WERI-Rb-1 (cell line): Measurements from ENCODE around the gene NAT9.

ENCODE experiments used
- DNase-seq: peaks from one replicate; pipeline ENCODE4 v3.0.0-alpha.2; 2020
- H3K27ac ChIP-seq: fragments of 250-450 bp; sonication (Bioruptor Pico); 2 replicates; pipeline ENCODE4 v1.5.1; 2020; ENCODE audit warnings: mild to moderate bottlenecking, moderate library complexity
- H3K27me3 ChIP-seq: fragments of 250-450 bp; sonication (Bioruptor Pico); 2 replicates; pipeline ENCODE4 v1.5.1; 2021; ENCODE audit warnings: mild to moderate bottlenecking, low read depth, moderate library complexity; ENCODE audit not compliant: insufficient read depth, severe bottlenecking
- H3K36me3 ChIP-seq: fragments of 250-450 bp; sonication (Bioruptor Pico); 2 replicates; pipeline ENCODE4 v1.5.1; 2020; ENCODE audit warnings: mild to moderate bottlenecking, moderate library complexity
- H3K4me3 ChIP-seq: 2 replicates; pipeline ENCODE4 v1.5.1; 2011; ENCODE audit warnings: low read depth, mild to moderate bottlenecking, control low read depth, low read length
- H3K9me3 ChIP-seq: fragments of 250-450 bp; sonication (Bioruptor Pico); 2 replicates; pipeline ENCODE4 v1.5.1; 2021; ENCODE audit warnings: mild to moderate bottlenecking, moderate library complexity; ENCODE audit not compliant: severe bottlenecking
- TF ChIP-seq, protein P1 (sequence below): IDR thresholded peaks from 2 replicates; pipeline ENCODE4 v1.5.1; 2011; ENCODE audit warnings: low read depth, mild to moderate bottlenecking, control low read depth, inconsistent platforms, low read length

The NAT9 gene

DNA sequence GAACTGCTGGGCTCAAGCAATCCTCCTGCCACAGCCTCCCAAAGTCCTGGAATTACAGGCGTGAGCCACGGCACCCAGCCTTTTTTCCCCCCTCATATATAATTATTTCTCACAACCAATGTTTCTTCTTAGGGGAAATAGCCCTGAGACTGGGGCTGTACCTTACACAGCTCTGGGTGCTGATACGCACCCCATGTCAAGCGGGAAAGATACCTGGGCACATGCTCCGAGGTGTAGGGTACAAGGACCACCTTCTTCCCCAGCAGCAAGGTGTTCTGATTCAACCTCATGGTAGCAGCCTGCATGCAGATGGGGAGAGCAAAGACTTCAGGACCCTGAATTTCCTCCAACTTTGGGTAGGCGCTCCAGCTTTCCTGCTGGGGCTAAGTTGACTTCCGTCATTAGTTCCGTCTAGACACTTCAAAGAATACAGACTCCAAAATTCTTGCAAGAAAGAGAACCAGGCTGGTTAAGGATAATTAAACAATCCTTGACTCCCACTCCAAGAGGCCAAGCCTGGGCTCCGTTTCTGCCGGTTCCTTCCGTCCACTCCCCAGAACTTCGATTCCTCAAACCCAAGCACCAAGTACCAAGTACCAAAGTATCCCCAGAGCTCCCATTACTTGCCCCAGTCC lies 619 bp downstream of the NAT9 start:
- Histone ChIP-seq H3K36me3 (peaks cover 63% of the 10 kb centered on the region), H3K4me3 (peak overlapping the region; percentile 84), H3K27me3 (no peaks in the 10 kb centered on the region), H3K9me3 (no peaks in the 10 kb centered on the region), H3K27ac (peak overlapping the region; percentile 77)
- DNase-seq = no peak
- TF ChIP-seq, protein P1, sequence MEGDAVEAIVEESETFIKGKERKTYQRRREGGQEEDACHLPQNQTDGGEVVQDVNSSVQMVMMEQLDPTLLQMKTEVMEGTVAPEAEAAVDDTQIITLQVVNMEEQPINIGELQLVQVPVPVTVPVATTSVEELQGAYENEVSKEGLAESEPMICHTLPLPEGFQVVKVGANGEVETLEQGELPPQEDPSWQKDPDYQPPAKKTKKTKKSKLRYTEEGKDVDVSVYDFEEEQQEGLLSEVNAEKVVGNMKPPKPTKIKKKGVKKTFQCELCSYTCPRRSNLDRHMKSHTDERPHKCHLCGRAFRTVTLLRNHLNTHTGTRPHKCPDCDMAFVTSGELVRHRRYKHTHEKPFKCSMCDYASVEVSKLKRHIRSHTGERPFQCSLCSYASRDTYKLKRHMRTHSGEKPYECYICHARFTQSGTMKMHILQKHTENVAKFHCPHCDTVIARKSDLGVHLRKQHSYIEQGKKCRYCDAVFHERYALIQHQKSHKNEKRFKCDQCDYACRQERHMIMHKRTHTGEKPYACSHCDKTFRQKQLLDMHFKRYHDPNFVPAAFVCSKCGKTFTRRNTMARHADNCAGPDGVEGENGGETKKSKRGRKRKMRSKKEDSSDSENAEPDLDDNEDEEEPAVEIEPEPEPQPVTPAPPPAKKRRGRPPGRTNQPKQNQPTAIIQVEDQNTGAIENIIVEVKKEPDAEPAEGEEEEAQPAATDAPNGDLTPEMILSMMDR = no peak

DNA sequence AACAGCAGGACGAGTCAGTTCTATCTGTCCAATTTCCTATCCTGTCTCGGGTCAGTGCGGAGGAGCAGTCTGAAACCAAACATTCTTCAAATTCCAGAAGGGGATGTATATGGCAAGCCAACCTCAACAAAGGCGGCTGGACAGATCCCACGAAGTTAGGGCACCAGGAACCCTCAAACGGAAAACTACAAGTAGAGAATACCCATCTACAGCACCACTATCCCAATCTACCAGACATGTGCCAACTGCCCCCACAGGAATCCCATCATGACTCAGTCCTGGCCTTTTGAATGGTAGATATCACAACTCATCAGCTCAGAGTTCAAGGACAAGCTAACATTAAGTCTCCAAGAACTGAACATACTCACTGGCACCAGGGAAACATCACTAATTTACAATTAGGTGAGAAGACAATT lies 2.3 kb downstream of the NAT9 start:
- Histone ChIP-seq H3K36me3 (peaks cover 63% of the 10 kb centered on the region), H3K27me3 (no peaks in the 10 kb centered on the region), H3K9me3 (no peaks in the 10 kb centered on the region), H3K27ac (no peak overlapping the region), H3K4me3 (no peak overlapping the region)
- TF ChIP-seq, protein P1 = no peak
- no peak for DNase-seq

DNA sequence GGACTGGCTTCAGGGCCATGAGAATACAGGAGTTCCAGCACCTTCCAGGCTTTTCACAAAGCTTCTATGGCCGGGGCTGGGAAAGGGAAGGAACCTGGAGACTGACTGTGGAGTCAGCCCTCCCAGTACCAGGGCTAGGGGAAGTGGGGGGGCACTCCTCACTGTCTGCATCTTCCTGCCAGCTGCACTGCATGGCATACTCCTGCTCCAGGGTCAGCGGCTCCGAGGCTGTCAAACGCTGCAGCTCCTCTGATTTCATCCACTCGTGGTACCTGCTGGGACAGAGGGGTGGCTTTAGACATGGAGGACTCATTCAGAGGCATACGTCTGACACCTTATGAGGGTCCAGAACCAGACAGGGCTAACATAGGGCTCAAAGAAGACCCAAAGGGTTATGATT lies 2.7 kb downstream of the NAT9 start:
- no peak overlapping the region for H3K4me3 ChIP-seq
- H3K9me3 ChIP-seq = no peaks in the 10 kb centered on the region
- peaks cover 65% of the 10 kb centered on the region for H3K36me3 ChIP-seq
- TF ChIP-seq, protein P1 = no peak
- no peaks in the 10 kb centered on the region for H3K27me3 ChIP-seq
- no peak for DNase-seq
- H3K27ac ChIP-seq = no peak overlapping the region

DNA sequence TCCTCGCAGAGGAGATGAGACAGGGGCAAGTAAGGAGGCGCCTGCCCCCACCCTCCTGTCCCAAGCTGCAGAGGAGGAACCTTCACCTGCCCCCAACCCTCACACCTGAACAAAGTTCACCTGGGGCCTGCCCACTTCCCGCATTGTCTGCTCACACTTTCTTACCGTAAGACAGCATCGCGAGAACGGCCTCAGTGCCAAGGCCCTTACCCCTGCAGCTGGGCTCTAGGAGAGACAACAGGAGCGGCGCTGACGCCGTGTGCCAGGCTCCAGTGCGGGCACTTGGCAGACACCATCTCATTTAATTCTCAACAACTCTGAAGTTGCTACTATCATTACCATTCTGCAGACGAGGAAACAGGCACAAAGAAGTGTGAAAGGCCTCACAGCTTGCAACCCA lies 4.1 kb downstream of the NAT9 start:
- H3K9me3 ChIP-seq = no peaks in the 10 kb centered on the region
- no peak overlapping the region for H3K4me3 ChIP-seq
- H3K27ac ChIP-seq = no peak overlapping the region
- H3K36me3 ChIP-seq = peaks cover 71% of the 10 kb centered on the region
- DNase-seq = no peak
- TF ChIP-seq, protein P1 = no peak
- no peaks in the 10 kb centered on the region for H3K27me3 ChIP-seq

DNA sequence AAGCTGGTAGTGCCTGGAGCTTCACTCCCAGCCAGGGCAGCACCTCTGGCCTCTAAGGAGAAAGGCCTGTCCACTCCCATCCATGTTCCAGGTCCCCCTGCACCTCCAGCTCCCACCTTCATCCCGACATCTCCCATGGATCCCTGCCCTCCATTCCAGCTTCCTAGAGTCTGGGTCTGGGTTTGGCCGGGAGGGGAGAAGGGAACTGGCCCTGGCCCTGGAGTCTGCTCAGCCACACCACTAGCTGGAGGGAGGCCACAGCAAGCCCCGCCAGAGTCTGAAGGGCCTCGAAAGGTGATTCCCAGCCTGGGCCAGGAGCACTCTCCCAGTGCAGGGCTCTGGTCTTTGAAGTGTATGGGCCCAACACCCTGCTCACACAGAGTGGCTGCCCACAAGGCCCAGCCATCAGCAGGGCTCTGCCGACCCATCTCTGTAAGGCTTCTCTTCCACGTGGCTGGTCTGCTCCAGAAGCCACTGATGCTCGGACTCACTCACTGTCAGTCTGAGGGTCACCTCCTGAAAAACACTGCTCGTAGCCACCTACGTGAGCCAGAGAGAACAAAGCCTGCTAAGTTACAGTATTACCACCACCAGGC lies 4.7 kb downstream of the NAT9 start:
- Histone ChIP-seq H3K4me3 (no peak overlapping the region), H3K27ac (no peak overlapping the region), H3K36me3 (peaks cover 77% of the 10 kb centered on the region), H3K9me3 (no peaks in the 10 kb centered on the region), H3K27me3 (no peaks in the 10 kb centered on the region)
- TF ChIP-seq, protein P1 = no peak
- DNase-seq = no peak
